ENCODE measurements around the gene ACTR3C. TPM values are rescaled to one million over a fixed set of nuclear protein-coding genes. Genes with fewer than 3 reads are reported as not detected.

Gene ACTR3C
- total RNA-seq, 1 donor from 2014 or later, result 27.6 TPM

- ATAC-seq (no peak), DNase-seq (ENCODE audit: low spot score) (no peak)
Measured at GRCh38 chr7:150359622-150360362, 36.4 kb upstream of the ACTR3C start.

- ATAC-seq (no peak), DNase-seq (ENCODE audit: low spot score) (no peak)
Measured at GRCh38 chr7:150358988-150359621, 35.8 kb upstream of the ACTR3C start.

- ATAC-seq (no peak), DNase-seq (ENCODE audit: low spot score) (no peak)
Measured at GRCh38 chr7:150358433-150358832, 35.1 kb upstream of the ACTR3C start.

GRCh38 chr7:150357771-150358427, 34.6 kb upstream of the ACTR3C start:
- DNase-seq (ENCODE audit: low spot score) (no peak), ATAC-seq (no peak)

DNA sequence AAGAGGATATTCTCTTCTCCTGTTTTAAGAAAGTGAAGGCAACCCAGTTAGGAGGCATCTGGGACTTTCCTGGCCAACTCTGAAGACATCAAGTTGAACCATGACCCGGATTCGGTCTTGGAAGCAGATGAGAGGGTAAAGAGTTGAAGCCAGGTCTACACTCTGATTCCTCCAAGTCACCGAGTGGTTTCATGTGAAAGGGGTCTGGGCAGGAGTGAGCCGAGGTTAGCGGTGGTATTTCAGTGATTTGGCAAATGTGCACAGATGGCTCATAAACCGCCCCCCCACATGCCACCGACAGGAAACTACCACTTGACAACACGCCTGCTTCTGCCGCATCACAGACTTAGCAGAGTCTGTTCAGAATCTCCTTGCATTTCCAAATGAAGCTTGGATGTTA, 33.9 kb upstream of the ACTR3C start:
- DNase-seq (ENCODE audit: low spot score), result no peak
- no peak for ATAC-seq

- DNase-seq (ENCODE audit: low spot score) (no peak), ATAC-seq (peak; percentile 43)
Measured at GRCh38 chr7:150356265-150356897, 33.0 kb upstream of the ACTR3C start.

DNA sequence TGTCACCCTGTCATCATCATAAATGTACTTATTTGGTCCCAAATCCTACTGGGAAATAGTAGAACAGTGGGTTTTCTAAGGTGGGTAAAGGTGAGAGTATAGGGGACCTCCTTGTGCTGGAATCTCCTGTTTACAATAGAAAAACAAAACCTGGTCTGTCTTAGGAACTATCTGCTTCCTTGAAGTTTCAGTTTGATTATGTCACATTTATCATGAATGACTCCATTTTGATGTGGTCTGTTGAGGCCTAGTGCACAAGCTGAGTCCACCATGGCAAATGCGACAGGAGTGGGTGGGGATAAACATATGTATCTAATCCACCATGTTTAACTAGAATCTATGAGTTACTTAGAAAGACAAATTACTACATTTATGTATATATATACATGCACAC, 32.3 kb upstream of the ACTR3C start:
- DNase-seq (ENCODE audit: low spot score) (no peak), ATAC-seq (peak; percentile 4)

GRCh38 chr7:150351587-150352194, 28.3 kb upstream of the ACTR3C start:
- ATAC-seq, result no peak
- DNase-seq (ENCODE audit: low spot score), result no peak

DNA sequence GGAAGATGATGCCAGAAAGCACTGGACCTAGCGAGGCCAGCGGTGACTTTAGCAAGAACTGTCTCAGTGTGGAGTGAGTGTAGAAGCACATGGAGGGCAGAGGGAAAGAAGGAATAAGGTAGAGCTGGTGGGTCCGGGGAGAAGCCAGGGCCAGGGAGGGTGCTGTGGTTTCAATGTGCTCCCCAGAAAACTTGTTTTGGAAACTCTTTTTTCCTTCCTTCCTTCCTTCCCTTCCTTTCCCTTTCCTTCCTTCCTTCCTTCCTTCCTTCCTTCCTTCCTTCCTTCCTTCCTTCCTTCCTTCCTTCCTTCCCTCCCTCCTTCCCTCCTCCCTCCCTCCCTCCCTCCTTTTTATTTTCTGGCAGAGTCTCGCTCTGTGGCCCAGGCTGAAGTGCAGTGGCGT, 23.6 kb upstream of the ACTR3C start:
- DNase-seq (ENCODE audit: low spot score), result no peak
- ATAC-seq, result no peak

- ATAC-seq (no peak), DNase-seq (ENCODE audit: low spot score) (no peak)
Measured at GRCh38 chr7:150345012-150345411, 21.7 kb upstream of the ACTR3C start.

DNA sequence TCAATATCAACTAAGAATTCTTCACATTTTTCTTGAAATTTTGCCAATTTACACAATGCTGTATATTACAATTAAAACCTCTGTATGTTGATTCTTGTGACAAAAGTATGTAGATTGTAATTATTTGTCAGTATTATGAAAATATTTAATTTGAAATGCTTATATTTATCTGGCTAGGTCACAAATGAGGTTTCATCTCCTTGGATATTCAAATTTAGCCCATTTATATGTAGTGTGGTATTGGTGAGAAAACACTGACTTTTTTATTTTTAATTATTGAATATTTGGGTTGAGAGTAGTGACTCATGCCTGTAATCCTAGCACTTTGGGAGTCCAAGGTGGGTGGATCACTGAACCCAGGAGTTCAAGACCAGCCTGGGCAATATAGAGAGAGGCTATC, 21.0 kb upstream of the ACTR3C start:
- ATAC-seq (no peak), DNase-seq (ENCODE audit: low spot score) (no peak)

GRCh38 chr7:150343225-150343624, 19.9 kb upstream of the ACTR3C start:
- no peak for DNase-seq (ENCODE audit: low spot score)
- ATAC-seq, result peak; percentile 20

DNA sequence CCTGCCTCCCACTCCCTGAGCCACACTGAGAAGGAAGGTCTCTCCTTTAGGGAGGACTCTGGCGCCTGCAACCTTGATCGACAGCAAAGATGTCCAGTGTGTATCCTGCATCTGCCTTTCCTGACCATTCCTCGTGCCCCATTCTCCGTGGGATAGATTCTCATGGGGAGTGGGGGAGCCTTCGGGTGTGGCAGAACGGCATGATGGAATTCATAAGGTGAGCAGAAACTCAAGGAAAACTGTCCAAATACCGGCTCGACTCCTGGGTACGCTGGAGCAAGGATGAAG, 18.7 kb upstream of the ACTR3C start:
- no peak for DNase-seq (ENCODE audit: low spot score)
- ATAC-seq, result no peak

DNA sequence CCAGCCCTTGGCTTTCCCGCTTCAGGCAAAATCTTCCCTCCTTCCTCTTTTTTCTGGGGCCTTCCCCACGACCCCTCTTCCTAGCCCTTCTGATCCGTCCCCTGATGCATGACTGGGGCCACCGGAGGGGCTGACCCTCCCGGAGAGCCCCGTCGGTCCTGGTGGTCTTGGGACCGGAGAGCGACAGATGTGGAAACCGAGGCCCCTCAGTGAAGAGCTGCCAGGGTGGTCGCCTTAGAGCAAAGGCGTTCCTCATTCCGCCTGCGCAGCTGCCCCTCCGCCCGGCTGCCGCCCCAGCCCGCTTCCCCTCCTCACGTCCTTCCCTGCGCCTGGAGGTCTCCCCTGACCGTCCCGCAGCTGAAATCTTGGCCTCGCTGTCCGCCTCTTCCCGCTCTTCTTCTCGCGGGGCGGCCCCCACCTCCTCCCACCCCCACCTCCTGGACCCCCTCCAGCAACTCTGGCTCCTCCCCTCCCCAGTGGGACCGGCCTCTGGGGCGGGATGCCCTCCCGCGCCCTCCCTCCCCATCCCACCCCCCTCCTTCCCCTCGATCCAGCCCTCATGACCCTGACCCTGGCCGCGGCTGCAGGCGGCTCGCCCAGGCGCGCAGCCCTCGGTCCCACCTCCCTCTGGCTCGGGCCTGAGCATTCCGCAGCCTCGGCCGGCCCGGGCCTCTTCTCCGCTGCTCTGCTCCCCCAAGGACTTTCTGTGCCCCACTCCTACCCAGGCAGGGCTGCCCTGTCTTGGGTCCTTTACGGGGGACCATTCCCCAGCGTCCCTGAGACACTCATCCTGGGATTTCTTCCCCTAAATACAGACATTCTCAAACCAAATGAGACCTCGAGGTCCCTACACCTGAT, 18.1 kb upstream of the ACTR3C start, which contains the start of gene RARRES2:
Gene RARRES2 (minus strand): TSS at position 367 of the 858 bp plus-strand sequence. CDS start 1,020 bp downstream, outside the sequence.
- DNase-seq (ENCODE audit: low spot score), result peak; percentile 90
- ATAC-seq, result peak; percentile 68

DNA sequence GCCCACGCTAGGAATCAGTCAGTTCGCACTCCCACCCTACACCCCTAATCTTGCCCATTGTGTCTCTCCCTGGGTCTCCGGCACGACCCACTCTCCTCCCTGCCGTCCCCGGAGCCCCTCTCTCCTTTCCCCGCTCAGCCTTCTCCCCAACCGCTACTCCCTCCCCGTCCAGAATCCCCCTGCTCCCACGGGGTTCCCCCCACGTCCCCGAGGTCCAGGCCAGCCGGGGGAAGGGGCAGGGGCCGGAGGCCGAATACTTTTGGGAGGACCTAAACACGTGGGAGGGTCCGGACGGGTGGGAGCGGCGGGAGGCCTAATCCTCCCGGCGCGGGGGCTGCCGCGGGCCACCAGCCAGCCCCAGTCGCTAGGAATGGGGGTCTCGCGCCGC, 17.5 kb upstream of the ACTR3C start:
- ATAC-seq, result no peak
- DNase-seq (ENCODE audit: low spot score), result no peak

GRCh38 chr7:150340024-150340749, 16.8 kb upstream of the ACTR3C start:
- ATAC-seq (peak; percentile 50), DNase-seq (ENCODE audit: low spot score) (peak; percentile 85)

GRCh38 chr7:150339409-150339809, 16.1 kb upstream of the ACTR3C start:
- no peak for ATAC-seq

GRCh38 chr7:150338166-150338829, 15.0 kb upstream of the ACTR3C start:
- ATAC-seq, result no peak
- DNase-seq (ENCODE audit: low spot score), result no peak

More at GRCh38 chr7:150339409-150339809, 16.1 kb upstream of the ACTR3C start:
- no peak for DNase-seq (ENCODE audit: low spot score)

DNA sequence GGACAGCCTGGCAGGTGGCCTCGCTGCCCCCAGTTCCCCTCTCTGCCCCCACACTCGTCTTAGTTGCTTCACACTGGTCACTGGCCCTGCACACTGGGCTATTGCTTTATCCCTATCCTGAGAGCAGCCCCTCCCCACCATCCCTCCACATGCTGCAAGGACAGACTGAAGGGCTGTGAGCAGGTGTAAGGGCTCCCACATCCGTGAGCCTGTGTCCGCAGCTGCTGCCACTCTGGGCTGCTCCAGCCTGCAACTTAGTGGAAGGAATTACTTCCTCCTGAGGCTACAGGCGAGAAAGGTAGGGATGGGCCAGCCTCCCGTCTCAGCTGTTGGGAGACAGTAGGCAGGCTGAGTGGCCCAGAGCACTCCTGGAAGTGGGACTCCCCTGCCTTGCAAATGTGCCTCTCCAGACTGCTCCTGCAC, 14.3 kb upstream of the ACTR3C start:
- DNase-seq (ENCODE audit: low spot score), result no peak
- no peak for ATAC-seq
